KOPT-K1 (cell line): ENCODE results near the gene TAC3.
"Not testable (repeated sequence)": the region's sequence is repeated elsewhere in the genome, so short reads cannot be mapped to it uniquely, and the experiment has no call there.

Source experiments
- H3K27ac ChIP-seq: fragments of 200-600 bp; sonication (generic); 2 replicates; pipeline ENCODE4 v1.5.1; 2016; ENCODE audit warnings: antibody characterized with exemption, mild to moderate bottlenecking, low read depth, low read length; ENCODE audit not compliant: poor library complexity, severe bottlenecking
- H3K36me3 ChIP-seq: fragments of 200-600 bp; sonication (generic); 2 replicates; pipeline ENCODE4 v1.5.1; 2017; ENCODE audit warnings: antibody characterized with exemption, mild to moderate bottlenecking, low read length, moderate library complexity; ENCODE audit not compliant: insufficient read depth
- H3K9me3 ChIP-seq: fragments of 200-600 bp; sonication (generic); 2 replicates; pipeline ENCODE4 v1.5.1; 2017; ENCODE audit warnings: antibody characterized with exemption, low read length, mild to moderate bottlenecking; ENCODE audit not compliant: insufficient read depth, poor library complexity, severe bottlenecking

The TAC3 gene

DNA sequence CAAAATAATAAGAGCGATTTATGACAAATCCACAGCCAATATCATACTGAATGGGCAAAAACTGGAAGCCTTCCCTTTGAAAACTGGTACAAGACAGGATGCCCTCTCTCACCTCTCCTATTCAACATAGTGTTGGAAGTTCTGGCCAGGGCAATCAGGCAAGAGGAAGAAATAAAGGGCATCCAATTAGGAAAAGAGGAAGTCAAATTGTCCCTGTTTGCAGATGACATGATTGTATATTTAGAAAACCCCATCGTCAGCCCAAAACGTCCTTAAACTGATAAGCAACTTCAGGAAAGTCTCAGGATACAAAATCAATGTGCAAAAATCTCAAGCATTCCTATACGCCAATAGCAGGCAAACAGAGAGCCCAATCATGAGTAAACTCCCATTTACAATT is 54.1 kb downstream of the TAC3 start:
- H3K9me3 ChIP-seq, H3K27ac ChIP-seq, H3K36me3 ChIP-seq: not testable (repeated sequence)
